Keratinocyte (primary cell): ENCODE data around the gene PSAP. TPM values are rescaled to one million over a fixed set of nuclear protein-coding genes. Genes with fewer than 3 reads are reported as not detected.
A peak's percentile ranks its signal among the peaks of the same experiment; 100 is the strongest.

Experiments
- DNase-seq: peaks from one replicate; pipeline ENCODE4 v3.0.0-alpha.2; 2011; ENCODE audit warnings: low read depth, missing footprints, low spot score
- FAIRE-seq: peaks from 2 replicates; lab custom pipeline; 2011; peaks lifted over from hg19 to GRCh38; lab: Jason Lieb, UNC
- H2AFZ ChIP-seq: 2 replicates; pipeline ENCODE4 v1.6.0; 2012; ENCODE audit warnings: low read length, control low read depth, inconsistent platforms; ENCODE audit not compliant: control insufficient read depth
- H3K27ac ChIP-seq: 2 replicates; pipeline ENCODE4 v1.5.1; 2011; ENCODE audit warnings: low read length; ENCODE audit not compliant: control insufficient read depth, insufficient read depth
- H3K27me3 ChIP-seq: 3 replicates; pipeline ENCODE4 v1.6.0; 2011; ENCODE audit warnings: low read length; ENCODE audit not compliant: control insufficient read depth, insufficient read depth; ENCODE audit errors: extremely low read depth
- H3K36me3 ChIP-seq, 2 experiments: 2 replicates in 1 of 2; 3 replicates in 1 of 2; pipeline ENCODE4 v1.5.1; 2011; ENCODE audit warnings: low read length in 2 of 2, mild to moderate bottlenecking in 1 of 2; ENCODE audit not compliant: control insufficient read depth in 2 of 2, insufficient read depth in 2 of 2; ENCODE audit errors: extremely low read depth in 1 of 2
- H3K4me1 ChIP-seq: 3 replicates; pipeline ENCODE4 v1.5.1; 2011; ENCODE audit warnings: low read length; ENCODE audit not compliant: control insufficient read depth, insufficient read depth; ENCODE audit errors: extremely low read depth
- H3K4me2 ChIP-seq: 3 replicates; pipeline ENCODE4 v1.6.0; 2011; ENCODE audit warnings: low read depth, low read length; ENCODE audit not compliant: control insufficient read depth, insufficient read depth; ENCODE audit errors: extremely low read depth
- H3K4me3 ChIP-seq, 3 experiments: fragments of 200-600 bp in 1 of 3; sonication (generic) in 1 of 3; 2 replicates in 2 of 3; 3 replicates in 1 of 3; pipeline ENCODE4 v1.5.1; 2011 to 2016; ENCODE audit warnings: low read length in 3 of 3, mild to moderate bottlenecking in 3 of 3, control low read depth in 2 of 3, inconsistent platforms in 1 of 3, low read depth in 1 of 3, mixed read lengths in 1 of 3, mixed run types in 1 of 3, moderate library complexity in 1 of 3; ENCODE audit not compliant: control insufficient read depth in 2 of 3, insufficient read depth in 2 of 3; ENCODE audit errors: extremely low read depth in 1 of 3
- H3K79me2 ChIP-seq: 2 replicates; pipeline ENCODE4 v1.6.0; 2012; ENCODE audit warnings: low read length; ENCODE audit not compliant: control insufficient read depth, insufficient read depth
- H3K9ac ChIP-seq: 3 replicates; pipeline ENCODE4 v1.6.0; 2011; ENCODE audit warnings: low read length; ENCODE audit not compliant: control insufficient read depth, insufficient read depth; ENCODE audit errors: extremely low read depth
- H3K9me1 ChIP-seq: 3 replicates; pipeline ENCODE4 v1.6.0; 2011; ENCODE audit warnings: low read length; ENCODE audit not compliant: control insufficient read depth, insufficient read depth; ENCODE audit errors: extremely low read depth
- H3K9me3 ChIP-seq: 2 replicates; pipeline ENCODE4 v1.5.1; 2012; ENCODE audit warnings: low read depth, low read length; ENCODE audit not compliant: control insufficient read depth
- H4K20me1 ChIP-seq: 3 replicates; pipeline ENCODE4 v1.6.0; 2011; ENCODE audit warnings: low read length; ENCODE audit not compliant: control insufficient read depth, insufficient read depth; ENCODE audit errors: extremely low read depth
- EZH2 ChIP-seq: IDR thresholded peaks from one replicate; pipeline ENCODE4 v1.6.1; 2012; ENCODE audit warnings: inconsistent platforms, mild to moderate bottlenecking, low read length, moderate library complexity
- dilution Hi-C: fragments of 300-500 bp; cut with MboI; formaldehyde crosslinking; loops from one replicate; pipeline ENCODE4 v1.7.0; 2020; ENCODE audit warnings: low sequenced_read_pairs; ENCODE audit not compliant: extremely low pct_ligation_motif_present
- polyA plus RNA-seq, 5 experiments: library from polyadenylated mRNA; depleted of rRNA in 3 of 5; stranded (reverse) in 3 of 5; stranded (forward) in 1 of 5; unstranded in 1 of 5; fragments of >200 nt; gene quantifications; 1 replicate in 1 of 5; 2 replicates in 3 of 5; 3 replicates in 1 of 5; pipeline versions ENCODE4 v1.2.1 to v1.2.3, GENCODE V29; 2011 to 2012; ENCODE audit warnings: missing spikeins in 2 of 5, low read depth in 1 of 5, low replicate concordance in 1 of 5
- TF ChIP-seq, protein P1 (sequence below), 3 experiments: IDR thresholded peaks in 1 of 3; conservative IDR thresholded peaks in 1 of 3; optimal IDR thresholded peaks in 1 of 3; 2 replicates in 2 of 3; 3 replicates in 1 of 3; pipeline versions ENCODE3 to v1.5.1; 2011; ENCODE audit warnings: low read length in 3 of 3, mild to moderate bottlenecking in 3 of 3, moderate library complexity in 2 of 3, control low read depth in 1 of 3, inconsistent platforms in 1 of 3; ENCODE audit not compliant: insufficient read depth in 2 of 3; ENCODE audit errors: extremely low read depth in 1 of 3

PSAP gene
- polyA plus RNA-seq, 1 donor (not counting 4 experiments of a cell fraction or from before 2014, with no cell fraction given): 1,075 TPM

DNA sequence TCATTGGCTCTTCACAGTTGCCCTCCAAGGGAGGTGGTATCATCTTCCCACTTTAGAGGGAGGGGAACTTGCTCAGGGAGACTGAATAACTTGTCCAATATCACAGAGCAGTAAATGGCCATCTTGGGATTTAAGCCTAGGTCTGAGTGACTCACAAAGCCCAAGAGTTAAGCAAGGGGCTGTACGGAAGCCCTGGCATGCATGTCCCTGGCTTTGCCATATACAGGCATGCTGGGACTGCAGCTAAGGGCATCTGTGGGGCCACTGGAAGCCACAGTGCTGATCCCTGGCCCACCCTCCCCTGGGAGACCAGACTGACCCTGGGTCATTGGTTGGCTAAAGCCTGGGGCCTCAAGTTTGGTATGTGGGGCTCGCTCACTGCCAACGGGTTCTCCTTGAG is 80.8 kb downstream of the PSAP start:
- DNase-seq: no peak
- Histone ChIP-seq H3K9me3 (no peaks in the 10 kb centered on the region), H4K20me1 (no peaks in the 10 kb centered on the region), H3K79me2 (peaks cover 3% of the 10 kb centered on the region), H3K36me3 (no peaks in the 10 kb centered on the region), H3K9me1 (no peaks in the 10 kb centered on the region), H2AFZ (no peak overlapping the region), H3K4me3 (no peak overlapping the region), H3K9ac (no peak overlapping the region), H3K4me2 (no peak overlapping the region), H3K27me3 (no peaks in the 10 kb centered on the region), H3K4me1 (peaks cover 54% of the 10 kb centered on the region), H3K27ac (no peak overlapping the region)
- dilution Hi-C loops: no loop called here
- no peak for TF ChIP-seq EZH2
- TF ChIP-seq, protein P1, sequence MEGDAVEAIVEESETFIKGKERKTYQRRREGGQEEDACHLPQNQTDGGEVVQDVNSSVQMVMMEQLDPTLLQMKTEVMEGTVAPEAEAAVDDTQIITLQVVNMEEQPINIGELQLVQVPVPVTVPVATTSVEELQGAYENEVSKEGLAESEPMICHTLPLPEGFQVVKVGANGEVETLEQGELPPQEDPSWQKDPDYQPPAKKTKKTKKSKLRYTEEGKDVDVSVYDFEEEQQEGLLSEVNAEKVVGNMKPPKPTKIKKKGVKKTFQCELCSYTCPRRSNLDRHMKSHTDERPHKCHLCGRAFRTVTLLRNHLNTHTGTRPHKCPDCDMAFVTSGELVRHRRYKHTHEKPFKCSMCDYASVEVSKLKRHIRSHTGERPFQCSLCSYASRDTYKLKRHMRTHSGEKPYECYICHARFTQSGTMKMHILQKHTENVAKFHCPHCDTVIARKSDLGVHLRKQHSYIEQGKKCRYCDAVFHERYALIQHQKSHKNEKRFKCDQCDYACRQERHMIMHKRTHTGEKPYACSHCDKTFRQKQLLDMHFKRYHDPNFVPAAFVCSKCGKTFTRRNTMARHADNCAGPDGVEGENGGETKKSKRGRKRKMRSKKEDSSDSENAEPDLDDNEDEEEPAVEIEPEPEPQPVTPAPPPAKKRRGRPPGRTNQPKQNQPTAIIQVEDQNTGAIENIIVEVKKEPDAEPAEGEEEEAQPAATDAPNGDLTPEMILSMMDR (optimal IDR thresholded peaks at IDR 0.05 in 1 of 3, IDR thresholded peaks at IDR 0.05 in 1 of 3, conservative IDR thresholded peaks at IDR 0.05 in 1 of 3; ENCODE audit: extremely low read depth in 1 of 3, insufficient read depth in 2 of 3, low read length in 3 of 3): no peak
- no peak for FAIRE-seq

DNA sequence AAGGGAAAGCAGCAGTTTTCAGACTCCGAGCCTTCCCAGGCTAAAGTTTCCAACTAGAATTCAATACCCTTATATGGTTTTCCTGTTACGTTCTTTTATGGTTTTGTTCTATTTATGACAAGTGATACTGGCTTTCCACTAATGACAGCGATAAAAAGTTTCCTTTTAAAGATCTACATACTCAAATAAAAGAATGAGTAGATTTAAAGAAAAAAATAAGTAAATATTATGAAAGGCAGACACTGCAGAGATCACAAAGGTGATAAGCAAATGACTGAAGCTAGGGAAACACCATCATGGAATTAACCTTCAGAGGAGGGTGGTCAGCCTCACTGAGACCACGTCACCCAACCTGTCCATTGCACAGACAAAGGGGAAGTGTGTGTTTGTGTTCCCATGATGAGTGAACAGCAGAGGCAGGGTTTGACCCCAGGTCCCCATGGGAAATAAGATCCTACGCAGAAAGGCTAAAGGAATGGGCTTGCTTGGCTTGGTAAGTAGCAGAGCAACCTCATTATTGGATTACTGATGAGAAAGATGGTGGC is 81.7 kb downstream of the PSAP start:
- Histone ChIP-seq H3K4me3 (peak overlapping the region in 2 of 3 experiments; percentile 33 to 44), H3K4me2 (peak overlapping the region; percentile 65)
- no peak for FAIRE-seq

More for the DNA sequence above, 81.7 kb downstream of the PSAP start:
- H3K9me1 ChIP-seq: no peaks in the 10 kb centered on the region
- no peak overlapping the region for H2AFZ ChIP-seq
- peak overlapping the region; percentile 50 for H3K27ac ChIP-seq
- peak overlapping the region; percentile 30 for H3K9ac ChIP-seq
- peaks cover 51% of the 10 kb centered on the region for H3K4me1 ChIP-seq
- no peaks in the 10 kb centered on the region for H3K27me3 ChIP-seq
- no peaks in the 10 kb centered on the region for H3K9me3 ChIP-seq
- DNase-seq: no peak
- TF ChIP-seq, protein P1 (optimal IDR thresholded peaks at IDR 0.05 in 1 of 3, IDR thresholded peaks at IDR 0.05 in 1 of 3, conservative IDR thresholded peaks at IDR 0.05 in 1 of 3; ENCODE audit: extremely low read depth in 1 of 3, insufficient read depth in 2 of 3, low read length in 3 of 3): no peak
- no peak for TF ChIP-seq EZH2
- H4K20me1 ChIP-seq: no peaks in the 10 kb centered on the region
- H3K36me3 ChIP-seq: no peaks in the 10 kb centered on the region
- peaks cover 3% of the 10 kb centered on the region for H3K79me2 ChIP-seq
- dilution Hi-C loops: no loop called here
